K562 (cell line): ENCODE results near the gene TSSK2. TPM values are rescaled to one million over a fixed set of nuclear protein-coding genes. Genes with fewer than 3 reads are reported as not detected.

ENCODE experiments used
- ATAC-seq: fragments of 200-7000 bp; cut with Tn5 transposase; 3 replicates; pipeline ENCODE4 v1.9.1; 2020; ENCODE audit warnings: moderate library complexity
- BruUV-seq: library from RNA; stranded (reverse); fragments of 400-500 nt; replicated peaks from 2 replicates; lab custom pipeline; 2021; lab: Mats Ljungman, UMichigan
- CTCF ChIA-PET: fragments of 300-600 bp; formaldehyde crosslinking; extraction: SDS; loops from one replicate; lab custom pipeline; 2021; ENCODE audit warnings: low intra/inter-chr PET ratio; lab: Yijun Ruan, JAX
- POLR2A ChIA-PET: fragments of 300-600, 350-650 bp; sonication (Branson Sonifier 250); formaldehyde crosslinking; extraction: SDS; loops from one replicate; lab custom pipeline; 2021; ENCODE audit warnings: antibody characterized with exemption, inconsistent platforms; lab: Yijun Ruan, JAX
- DNase-seq, 4 experiments: peaks; one replicate each; pipeline versions ENCODE4 v3.0.0 to v3.0.0-alpha.2; 2011 to 2018; ENCODE audit warnings: low spot score in 3 of 4, mixed read lengths in 3 of 4; ENCODE audit errors: extremely low read depth in 1 of 4
- FAIRE-seq: peaks from 2 replicates; lab custom pipeline; 2011; peaks lifted over from hg19 to GRCh38; lab: Jason Lieb, UNC
- H2AFZ ChIP-seq: 2 replicates; pipeline ENCODE4 v1.6.0; 2011; ENCODE audit warnings: low read depth, low read length, control low read depth, inconsistent platforms
- H3K27ac ChIP-seq: fragments of 200-600 bp; 3 replicates; pipeline ENCODE4 v1.8.0; 2011; ENCODE audit warnings: low read depth, mild to moderate bottlenecking, control low read depth, inconsistent platforms, low read length, moderate library complexity, mixed read lengths; ENCODE audit errors: extremely low read depth
- H3K27me3 ChIP-seq, 2 experiments: fragments of 300-600 bp in 1 of 2; 2 replicates in 1 of 2; 3 replicates in 1 of 2; pipeline versions ENCODE4 v1.6.0 to v1.8.0; 2011; ENCODE audit warnings: inconsistent platforms in 2 of 2, low read length in 2 of 2, mild to moderate bottlenecking in 1 of 2, mixed read lengths in 1 of 2, moderate library complexity in 1 of 2; ENCODE audit not compliant: control insufficient read depth in 2 of 2, insufficient read depth in 2 of 2
- H3K36me3 ChIP-seq: fragments of 300-600 bp; 3 replicates; pipeline ENCODE4 v1.8.0; 2011; ENCODE audit warnings: mild to moderate bottlenecking, low read length, inconsistent platforms; ENCODE audit not compliant: control insufficient read depth, insufficient read depth
- H3K4me1 ChIP-seq, 2 experiments: fragments of 200-600 bp in 1 of 2; replicated peaks in 1 of 2; 2 replicates in 1 of 2; 3 replicates in 1 of 2; pipeline versions ENCODE4 v1.5.1 to v1.8.0; 2011; ENCODE audit warnings: inconsistent platforms in 2 of 2, low read length in 2 of 2, mild to moderate bottlenecking in 1 of 2, mixed read lengths in 1 of 2, moderate library complexity in 1 of 2; ENCODE audit not compliant: control insufficient read depth in 2 of 2, insufficient read depth in 2 of 2
- H3K4me2 ChIP-seq: 2 replicates; pipeline ENCODE4 v1.6.1; 2011; ENCODE audit warnings: low read length, control low read depth, inconsistent platforms, mixed read lengths; ENCODE audit not compliant: insufficient read depth
- H3K4me3 ChIP-seq: fragments of 200-600 bp; sonication (generic), shearing (Covaris generic); 2 replicates; pipeline ENCODE4 v1.5.1; 2016; ENCODE audit warnings: control low read depth, inconsistent platforms
- H3K79me2 ChIP-seq: fragments of 200-600 bp; 3 replicates; pipeline ENCODE4 v1.8.0; 2011; ENCODE audit warnings: low read length, inconsistent platforms; ENCODE audit not compliant: control insufficient read depth, insufficient read depth
- H3K9ac ChIP-seq, 2 experiments: 2 replicates each; pipeline versions ENCODE4 v1.6.0 to v1.6.1; 2011; ENCODE audit warnings: low read depth in 2 of 2, low read length in 2 of 2, control low read depth in 1 of 2, inconsistent platforms in 1 of 2, mild to moderate bottlenecking in 1 of 2, mixed read lengths in 1 of 2; ENCODE audit not compliant: insufficient read depth in 1 of 2
- H3K9me1 ChIP-seq: one replicate; pipeline ENCODE4 v1.6.0; 2011; ENCODE audit warnings: inconsistent platforms, mild to moderate bottlenecking, low read length, moderate library complexity; ENCODE audit not compliant: control insufficient read depth, insufficient read depth
- H3K9me3 ChIP-seq: replicated peaks from 2 replicates; pipeline ENCODE4 v1.5.1; 2011; ENCODE audit warnings: low read depth, low read length, inconsistent platforms; ENCODE audit not compliant: control insufficient read depth, insufficient read depth
- H4K20me1 ChIP-seq: replicated peaks from 2 replicates; pipeline ENCODE4 v1.6.1; 2011; ENCODE audit warnings: low read length, inconsistent platforms, mixed read lengths; ENCODE audit not compliant: control insufficient read depth, insufficient read depth
- BDP1 ChIP-seq: IDR thresholded peaks from 3 replicates; pipeline ENCODE4 v1.6.1; 2011; ENCODE audit not compliant: insufficient read length, insufficient read depth
- CBX3 ChIP-seq, 2 experiments: IDR thresholded peaks; 1 replicate in 1 of 2; 2 replicates in 1 of 2; pipeline ENCODE4 v1.6.1; 2012; ENCODE audit warnings: inconsistent platforms in 2 of 2, low read length in 2 of 2, borderline replicate concordance in 1 of 2, control low read depth in 1 of 2
- KAT2B ChIP-seq: IDR thresholded peaks from one replicate; pipeline ENCODE4 v1.6.1; 2012; ENCODE audit warnings: low read depth, mild to moderate bottlenecking, control low read depth, inconsistent platforms, low read length, moderate library complexity
- MED1 ChIP-seq: sonication (generic); formaldehyde crosslinking; IDR thresholded peaks from 2 replicates; pipeline ENCODE4 v1.8.1; 2023; ENCODE audit warnings: missing genetic modification reagents, borderline replicate concordance
- NFRKB ChIP-seq: fragments of 450-650 bp; IDR thresholded peaks from 2 replicates; pipeline ENCODE4 v1.6.1; 2016; ENCODE audit warnings: low read depth
- PHF20 ChIP-seq: fragments of 450-650 bp; IDR thresholded peaks from 2 replicates; pipeline ENCODE4 v1.6.1; 2018; ENCODE audit not compliant: partially characterized antibody
- PML ChIP-seq: IDR thresholded peaks from 2 replicates; pipeline ENCODE4 v1.6.1; 2012; ENCODE audit warnings: low read length, inconsistent platforms
- SIN3A ChIP-seq, 2 experiments: fragments of 150-350 bp in 1 of 2; IDR thresholded peaks; 2 replicates each; pipeline ENCODE4 v1.6.1; 2011 to 2016; ENCODE audit warnings: borderline replicate concordance in 2 of 2, low read depth in 2 of 2, low read length in 2 of 2, mild to moderate bottlenecking in 2 of 2, moderate library complexity in 2 of 2; ENCODE audit not compliant: control insufficient read depth in 1 of 2
- SPI1 ChIP-seq: IDR thresholded peaks from 2 replicates; pipeline ENCODE4 v1.6.1; 2011; ENCODE audit warnings: low read depth, low read length, control low read depth, borderline replicate concordance
- ZNF347 ChIP-seq: fragments of 450-650 bp; formaldehyde crosslinking; IDR thresholded peaks from 2 replicates; pipeline ENCODE4 v1.4.0; 2020; ENCODE audit warnings: low read depth, mild to moderate bottlenecking, moderate library complexity
- ZNF507 ChIP-seq: conservative IDR thresholded peaks from 2 replicates; pipeline ENCODE4 v1.6.1; 2017; ENCODE audit warnings: missing genetic modification characterization, missing compliant biosample characterization
- ZNF586 ChIP-seq: fragments of 450-650 bp; formaldehyde crosslinking; conservative IDR thresholded peaks from 2 replicates; pipeline ENCODE4 v1.4.0; 2020; ENCODE audit warnings: mild to moderate bottlenecking, moderate library complexity
- WGBS: fragments of 100-300 bp; shearing (Covaris generic); methylation state at CpG from one replicate; pipeline ENCODE4 v1.1.6; 2016; ENCODE audit warnings: low coverage, mixed read lengths; ENCODE audit not compliant: insufficient coverage; ENCODE audit errors: missing lambda C conversion rate; 5-methylcytosine and 5-hydroxymethylcytosine counted together
- in situ Hi-C: fragments of 300-500 bp; cut with MboI; formaldehyde crosslinking; loops from 4 replicates; pipeline ENCODE4 v1.15.0; 2018; ENCODE audit warnings: inconsistent platforms, mixed read lengths
- intact Hi-C: fragments of 100-400 bp; cut with micrococcal nuclease; formaldehyde crosslinking; loops from 2 replicates; pipeline ENCODE4 v1.14.2; 2022
- polyA plus RNA-seq, 8 experiments: library from polyadenylated mRNA; depleted of rRNA in 4 of 8; stranded (reverse) in 5 of 8; unstranded in 3 of 8; fragments of >200 nt; fragmentation: Nextera tagmentation in 2 of 8; fragmentation: Illumina TruSeq in 1 of 8; extraction: Ambion mirVana in 2 of 8; extraction: Trizol in 1 of 8; gene quantifications; 2 replicates each; pipeline versions ENCODE4 v1.2.1 to v1.2.3, GENCODE V29; 2011 to 2014; ENCODE audit warnings: inconsistent platforms in 1 of 8, missing spikeins in 1 of 8
- total RNA-seq, 7 experiments: library from RNA; depleted of rRNA in 6 of 7; stranded (reverse); fragments of >200 nt in 6 of 7; fragmentation: Illumina TruSeq in 2 of 7; extraction: Trizol in 2 of 7; gene quantifications; 2 replicates each; pipeline versions ENCODE4 v1.2.1 to v1.2.3, GENCODE V29; 2011 to 2021; ENCODE audit warnings: low replicate concordance in 1 of 7
- TF ChIP-seq, protein P1 (sequence below): fragments of 200-800 bp; sonication (Bioruptor generic); IDR thresholded peaks from 2 replicates; pipeline ENCODE4 v1.6.1; 2017; ENCODE audit warnings: missing genetic modification characterization, missing compliant biosample characterization
- TF ChIP-seq, protein P2 (sequence below): fragments of 250-450 bp; sonication (Bioruptor Pico); IDR thresholded peaks from 2 replicates; pipeline ENCODE4 v1.4.0; 2020; ENCODE audit warnings: mild to moderate bottlenecking
- TF ChIP-seq, protein P3 (sequence below): sonication (generic); IDR thresholded peaks from 2 replicates; pipeline ENCODE4 v1.6.1; 2016

Gene TSSK2
- total and polyA plus RNA-seq, 9 of the 15 experiments (the other 6 are each of a cell fraction or from before 2014, with no cell fraction given) = 0.04 TPM; not detected in 8

DNA sequence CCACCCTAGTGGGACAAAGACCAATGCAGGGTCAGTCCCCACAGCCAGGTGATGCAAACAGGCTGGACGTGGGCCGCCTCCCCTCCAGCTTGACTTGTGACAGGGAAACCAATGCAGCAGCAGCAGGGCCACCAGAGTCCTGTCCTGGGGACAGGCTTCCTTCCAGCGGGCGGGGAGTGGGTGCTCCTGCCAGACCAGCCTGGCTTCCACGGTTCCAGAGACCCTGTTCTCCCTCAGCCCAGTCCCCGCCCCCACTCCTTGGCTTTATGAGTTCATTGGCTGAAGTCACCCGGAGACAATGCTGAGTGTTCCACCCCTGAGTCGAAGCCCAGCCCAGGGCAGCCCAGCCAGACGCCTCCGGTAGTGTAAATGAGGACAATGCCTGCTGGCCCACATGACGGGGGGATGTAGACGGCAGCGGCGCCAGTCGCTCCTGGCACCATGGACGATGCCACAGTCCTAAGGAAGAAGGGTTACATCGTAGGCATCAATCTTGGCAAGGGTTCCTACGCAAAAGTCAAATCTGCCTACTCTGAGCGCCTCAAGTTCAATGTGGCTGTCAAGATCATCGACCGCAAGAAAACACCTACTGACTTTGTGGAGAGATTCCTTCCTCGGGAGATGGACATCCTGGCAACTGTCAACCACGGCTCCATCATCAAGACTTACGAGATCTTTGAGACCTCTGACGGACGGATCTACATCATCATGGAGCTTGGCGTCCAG, at the start of gene TSSK2 (continued):
- TF ChIP-seq, protein P1, sequence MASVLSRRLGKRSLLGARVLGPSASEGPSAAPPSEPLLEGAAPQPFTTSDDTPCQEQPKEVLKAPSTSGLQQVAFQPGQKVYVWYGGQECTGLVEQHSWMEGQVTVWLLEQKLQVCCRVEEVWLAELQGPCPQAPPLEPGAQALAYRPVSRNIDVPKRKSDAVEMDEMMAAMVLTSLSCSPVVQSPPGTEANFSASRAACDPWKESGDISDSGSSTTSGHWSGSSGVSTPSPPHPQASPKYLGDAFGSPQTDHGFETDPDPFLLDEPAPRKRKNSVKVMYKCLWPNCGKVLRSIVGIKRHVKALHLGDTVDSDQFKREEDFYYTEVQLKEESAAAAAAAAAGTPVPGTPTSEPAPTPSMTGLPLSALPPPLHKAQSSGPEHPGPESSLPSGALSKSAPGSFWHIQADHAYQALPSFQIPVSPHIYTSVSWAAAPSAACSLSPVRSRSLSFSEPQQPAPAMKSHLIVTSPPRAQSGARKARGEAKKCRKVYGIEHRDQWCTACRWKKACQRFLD = no peak
- peak in 1 of 2 experiments; percentile 17; a peak in 1 of 3 replicates for TF ChIP-seq CBX3 (IDR thresholded peaks at IDR 0.05; ENCODE audit: borderline replicate concordance in 1 of 2, low read length in 2 of 2)

DNA sequence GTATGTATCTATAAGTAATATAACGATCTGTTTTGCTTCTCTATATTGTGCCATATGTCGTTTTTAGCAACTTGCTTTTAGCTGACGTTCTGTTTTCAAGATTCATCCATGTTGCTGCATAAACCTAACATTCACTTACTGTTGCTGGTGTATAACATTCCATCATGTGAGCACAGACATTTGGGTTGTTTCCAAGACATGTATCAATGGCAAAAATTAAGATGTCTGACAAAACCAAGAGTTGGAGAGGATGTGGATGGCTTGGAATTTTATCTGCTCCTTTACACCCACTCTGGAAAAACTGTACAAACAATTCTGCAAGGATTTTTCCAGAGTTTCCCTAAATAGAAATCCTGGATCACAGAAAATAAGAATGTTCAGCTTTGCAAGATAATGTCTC, 49.8 kb upstream of the TSSK2 start:
- CTCF ChIA-PET = no interaction called here
- FAIRE-seq (no peak), DNase-seq (no peak), ATAC-seq (no peak)
- in situ Hi-C loops = no loop called here
- Histone ChIP-seq H3K79me2 (peaks cover 3% of the 10 kb centered on the region; the same call in 1 of the 3 replicates), H3K4me3 (no peak overlapping the region), H3K9me1 (no peaks in the 10 kb centered on the region), H3K4me2 (no peak overlapping the region), H3K27ac (no peak overlapping the region), H2AFZ (no peak overlapping the region)
- intact Hi-C loops = no loop called here
- no TSS peak for BruUV-seq
- WGBS = 44% methylated on average over 3 of the region's 3 CpGs
- no peak for TF ChIP-seq NFRKB
- no peak for TF ChIP-seq PHF20
- TF ChIP-seq ZNF507 (tag) = peak; percentile 16; the same call in 1 of the 2 replicates
- no peak for TF ChIP-seq ZNF347 (CRISPR knock-in tag)
- TF ChIP-seq, protein P2, sequence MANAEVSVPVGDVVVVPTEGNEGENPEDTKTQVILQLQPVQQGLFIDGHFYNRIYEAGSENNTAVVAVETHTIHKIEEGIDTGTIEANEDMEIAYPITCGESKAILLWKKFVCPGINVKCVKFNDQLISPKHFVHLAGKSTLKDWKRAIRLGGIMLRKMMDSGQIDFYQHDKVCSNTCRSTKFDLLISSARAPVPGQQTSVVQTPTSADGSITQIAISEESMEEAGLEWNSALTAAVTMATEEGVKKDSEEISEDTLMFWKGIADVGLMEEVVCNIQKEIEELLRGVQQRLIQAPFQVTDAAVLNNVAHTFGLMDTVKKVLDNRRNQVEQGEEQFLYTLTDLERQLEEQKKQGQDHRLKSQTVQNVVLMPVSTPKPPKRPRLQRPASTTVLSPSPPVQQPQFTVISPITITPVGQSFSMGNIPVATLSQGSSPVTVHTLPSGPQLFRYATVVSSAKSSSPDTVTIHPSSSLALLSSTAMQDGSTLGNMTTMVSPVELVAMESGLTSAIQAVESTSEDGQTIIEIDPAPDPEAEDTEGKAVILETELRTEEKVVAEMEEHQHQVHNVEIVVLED (CRISPR knock-in tag) = no peak
- TF ChIP-seq ZNF586 = no peak
- TF ChIP-seq, protein P3, sequence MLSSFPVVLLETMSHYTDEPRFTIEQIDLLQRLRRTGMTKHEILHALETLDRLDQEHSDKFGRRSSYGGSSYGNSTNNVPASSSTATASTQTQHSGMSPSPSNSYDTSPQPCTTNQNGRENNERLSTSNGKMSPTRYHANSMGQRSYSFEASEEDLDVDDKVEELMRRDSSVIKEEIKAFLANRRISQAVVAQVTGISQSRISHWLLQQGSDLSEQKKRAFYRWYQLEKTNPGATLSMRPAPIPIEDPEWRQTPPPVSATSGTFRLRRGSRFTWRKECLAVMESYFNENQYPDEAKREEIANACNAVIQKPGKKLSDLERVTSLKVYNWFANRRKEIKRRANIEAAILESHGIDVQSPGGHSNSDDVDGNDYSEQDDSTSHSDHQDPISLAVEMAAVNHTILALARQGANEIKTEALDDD = no peak
- no peak for TF ChIP-seq PML
- no peak for TF ChIP-seq SPI1
- TF ChIP-seq MED1 (CRISPR knock-in tag) = no peak
- peak; percentile 7 for TF ChIP-seq BDP1
- TF ChIP-seq SIN3A (IDR thresholded peaks at IDR 0.05; ENCODE audit: borderline replicate concordance in 2 of 2, control insufficient read depth in 1 of 2, low read depth in 2 of 2, low read length in 2 of 2) = no peak
- no peak for TF ChIP-seq KAT2B
- TF ChIP-seq, all 486 proteins: peak for 2
- POLR2A ChIA-PET = interaction anchor here (0.7 to 3.3 kb wide), 7 partner anchors 8 to 258 kb away, joined by 3 to 18 read pairs (median 4); no protein-coding TSS in a partner anchor
- Histone ChIP-seq H3K27me3 (no peaks in the 10 kb centered on the region), H3K9ac (no peak overlapping the region), H3K4me1 (peaks cover under 1 to 7% of the 10 kb centered on the region in 2 experiments; a peak in 4 of 5 replicates), H4K20me1 (peaks cover 6% of the 10 kb centered on the region), H3K36me3 (peaks cover 41% of the 10 kb centered on the region), H3K9me3 (no peaks in the 10 kb centered on the region)
